Keratinocyte (primary cell): ENCODE data around the gene CERK. TPM values are rescaled to one million over a fixed set of nuclear protein-coding genes. Genes with fewer than 3 reads are reported as not detected.
"Not testable (repeated sequence)": the region's sequence is repeated elsewhere in the genome, so short reads cannot be mapped to it uniquely, and the experiment has no call there.

ENCODE experiments used
- DNase-seq: peaks from one replicate; pipeline ENCODE4 v3.0.0-alpha.2; 2011; ENCODE audit warnings: low read depth, missing footprints, low spot score
- FAIRE-seq: peaks from 2 replicates; lab custom pipeline; 2011; peaks lifted over from hg19 to GRCh38; lab: Jason Lieb, UNC
- H2AFZ ChIP-seq: 2 replicates; pipeline ENCODE4 v1.6.0; 2012; ENCODE audit warnings: low read length, control low read depth, inconsistent platforms; ENCODE audit not compliant: control insufficient read depth
- H3K27ac ChIP-seq: 2 replicates; pipeline ENCODE4 v1.5.1; 2011; ENCODE audit warnings: low read length; ENCODE audit not compliant: control insufficient read depth, insufficient read depth
- H3K27me3 ChIP-seq: 3 replicates; pipeline ENCODE4 v1.6.0; 2011; ENCODE audit warnings: low read length; ENCODE audit not compliant: control insufficient read depth, insufficient read depth; ENCODE audit errors: extremely low read depth
- H3K36me3 ChIP-seq, 2 experiments: 2 replicates in 1 of 2; 3 replicates in 1 of 2; pipeline ENCODE4 v1.5.1; 2011; ENCODE audit warnings: low read length in 2 of 2, mild to moderate bottlenecking in 1 of 2; ENCODE audit not compliant: control insufficient read depth in 2 of 2, insufficient read depth in 2 of 2; ENCODE audit errors: extremely low read depth in 1 of 2
- H3K4me1 ChIP-seq: 3 replicates; pipeline ENCODE4 v1.5.1; 2011; ENCODE audit warnings: low read length; ENCODE audit not compliant: control insufficient read depth, insufficient read depth; ENCODE audit errors: extremely low read depth
- H3K4me2 ChIP-seq: 3 replicates; pipeline ENCODE4 v1.6.0; 2011; ENCODE audit warnings: low read depth, low read length; ENCODE audit not compliant: control insufficient read depth, insufficient read depth; ENCODE audit errors: extremely low read depth
- H3K4me3 ChIP-seq, 3 experiments: fragments of 200-600 bp in 1 of 3; sonication (generic) in 1 of 3; 2 replicates in 2 of 3; 3 replicates in 1 of 3; pipeline ENCODE4 v1.5.1; 2011 to 2016; ENCODE audit warnings: low read length in 3 of 3, mild to moderate bottlenecking in 3 of 3, control low read depth in 2 of 3, inconsistent platforms in 1 of 3, low read depth in 1 of 3, mixed read lengths in 1 of 3, mixed run types in 1 of 3, moderate library complexity in 1 of 3; ENCODE audit not compliant: control insufficient read depth in 2 of 3, insufficient read depth in 2 of 3; ENCODE audit errors: extremely low read depth in 1 of 3
- H3K79me2 ChIP-seq: 2 replicates; pipeline ENCODE4 v1.6.0; 2012; ENCODE audit warnings: low read length; ENCODE audit not compliant: control insufficient read depth, insufficient read depth
- H3K9ac ChIP-seq: 3 replicates; pipeline ENCODE4 v1.6.0; 2011; ENCODE audit warnings: low read length; ENCODE audit not compliant: control insufficient read depth, insufficient read depth; ENCODE audit errors: extremely low read depth
- H3K9me1 ChIP-seq: 3 replicates; pipeline ENCODE4 v1.6.0; 2011; ENCODE audit warnings: low read length; ENCODE audit not compliant: control insufficient read depth, insufficient read depth; ENCODE audit errors: extremely low read depth
- H3K9me3 ChIP-seq: 2 replicates; pipeline ENCODE4 v1.5.1; 2012; ENCODE audit warnings: low read depth, low read length; ENCODE audit not compliant: control insufficient read depth
- H4K20me1 ChIP-seq: 3 replicates; pipeline ENCODE4 v1.6.0; 2011; ENCODE audit warnings: low read length; ENCODE audit not compliant: control insufficient read depth, insufficient read depth; ENCODE audit errors: extremely low read depth
- EZH2 ChIP-seq: IDR thresholded peaks from one replicate; pipeline ENCODE4 v1.6.1; 2012; ENCODE audit warnings: inconsistent platforms, mild to moderate bottlenecking, low read length, moderate library complexity
- dilution Hi-C: fragments of 300-500 bp; cut with MboI; formaldehyde crosslinking; loops from one replicate; pipeline ENCODE4 v1.7.0; 2020; ENCODE audit warnings: low sequenced_read_pairs; ENCODE audit not compliant: extremely low pct_ligation_motif_present
- polyA plus RNA-seq, 5 experiments: library from polyadenylated mRNA; depleted of rRNA in 3 of 5; stranded (reverse) in 3 of 5; stranded (forward) in 1 of 5; unstranded in 1 of 5; fragments of >200 nt; gene quantifications; 1 replicate in 1 of 5; 2 replicates in 3 of 5; 3 replicates in 1 of 5; pipeline versions ENCODE4 v1.2.1 to v1.2.3, GENCODE V29; 2011 to 2012; ENCODE audit warnings: missing spikeins in 2 of 5, low read depth in 1 of 5, low replicate concordance in 1 of 5
- TF ChIP-seq, protein P1 (sequence below), 3 experiments: IDR thresholded peaks in 1 of 3; conservative IDR thresholded peaks in 1 of 3; optimal IDR thresholded peaks in 1 of 3; 2 replicates in 2 of 3; 3 replicates in 1 of 3; pipeline versions ENCODE3 to v1.5.1; 2011; ENCODE audit warnings: low read length in 3 of 3, mild to moderate bottlenecking in 3 of 3, moderate library complexity in 2 of 3, control low read depth in 1 of 3, inconsistent platforms in 1 of 3; ENCODE audit not compliant: insufficient read depth in 2 of 3; ENCODE audit errors: extremely low read depth in 1 of 3

CERK gene
- polyA plus RNA-seq, 1 donor (not counting 4 experiments of a cell fraction or from before 2014, with no cell fraction given), result 11.9 TPM

- Histone ChIP-seq H3K27me3 (no peaks in the 10 kb centered on the region), H4K20me1 (no peaks in the 10 kb centered on the region), H3K27ac (no peak overlapping the region), H3K4me3 (no peak overlapping the region), H3K4me1 (peaks cover 22% of the 10 kb centered on the region), H2AFZ (no peak overlapping the region), H3K36me3 (peaks cover 0 to 2% of the 10 kb centered on the region in 2 experiments), H3K9me3 (no peaks in the 10 kb centered on the region), H3K9me1 (no peaks in the 10 kb centered on the region), H3K9ac (no peak overlapping the region), H3K79me2 (no peaks in the 10 kb centered on the region), H3K4me2 (no peak overlapping the region)
- dilution Hi-C loops, result no loop called here
- TF ChIP-seq, protein P1, sequence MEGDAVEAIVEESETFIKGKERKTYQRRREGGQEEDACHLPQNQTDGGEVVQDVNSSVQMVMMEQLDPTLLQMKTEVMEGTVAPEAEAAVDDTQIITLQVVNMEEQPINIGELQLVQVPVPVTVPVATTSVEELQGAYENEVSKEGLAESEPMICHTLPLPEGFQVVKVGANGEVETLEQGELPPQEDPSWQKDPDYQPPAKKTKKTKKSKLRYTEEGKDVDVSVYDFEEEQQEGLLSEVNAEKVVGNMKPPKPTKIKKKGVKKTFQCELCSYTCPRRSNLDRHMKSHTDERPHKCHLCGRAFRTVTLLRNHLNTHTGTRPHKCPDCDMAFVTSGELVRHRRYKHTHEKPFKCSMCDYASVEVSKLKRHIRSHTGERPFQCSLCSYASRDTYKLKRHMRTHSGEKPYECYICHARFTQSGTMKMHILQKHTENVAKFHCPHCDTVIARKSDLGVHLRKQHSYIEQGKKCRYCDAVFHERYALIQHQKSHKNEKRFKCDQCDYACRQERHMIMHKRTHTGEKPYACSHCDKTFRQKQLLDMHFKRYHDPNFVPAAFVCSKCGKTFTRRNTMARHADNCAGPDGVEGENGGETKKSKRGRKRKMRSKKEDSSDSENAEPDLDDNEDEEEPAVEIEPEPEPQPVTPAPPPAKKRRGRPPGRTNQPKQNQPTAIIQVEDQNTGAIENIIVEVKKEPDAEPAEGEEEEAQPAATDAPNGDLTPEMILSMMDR (optimal IDR thresholded peaks at IDR 0.05 in 1 of 3, IDR thresholded peaks at IDR 0.05 in 1 of 3, conservative IDR thresholded peaks at IDR 0.05 in 1 of 3; ENCODE audit: extremely low read depth in 1 of 3, insufficient read depth in 2 of 3, low read length in 3 of 3), result no peak
- no peak for TF ChIP-seq EZH2
- FAIRE-seq, result no peak
- no peak for DNase-seq
These were observed 102.3 kb downstream of the CERK start for GRCh38 chr22:46635756-46636155.

DNA sequence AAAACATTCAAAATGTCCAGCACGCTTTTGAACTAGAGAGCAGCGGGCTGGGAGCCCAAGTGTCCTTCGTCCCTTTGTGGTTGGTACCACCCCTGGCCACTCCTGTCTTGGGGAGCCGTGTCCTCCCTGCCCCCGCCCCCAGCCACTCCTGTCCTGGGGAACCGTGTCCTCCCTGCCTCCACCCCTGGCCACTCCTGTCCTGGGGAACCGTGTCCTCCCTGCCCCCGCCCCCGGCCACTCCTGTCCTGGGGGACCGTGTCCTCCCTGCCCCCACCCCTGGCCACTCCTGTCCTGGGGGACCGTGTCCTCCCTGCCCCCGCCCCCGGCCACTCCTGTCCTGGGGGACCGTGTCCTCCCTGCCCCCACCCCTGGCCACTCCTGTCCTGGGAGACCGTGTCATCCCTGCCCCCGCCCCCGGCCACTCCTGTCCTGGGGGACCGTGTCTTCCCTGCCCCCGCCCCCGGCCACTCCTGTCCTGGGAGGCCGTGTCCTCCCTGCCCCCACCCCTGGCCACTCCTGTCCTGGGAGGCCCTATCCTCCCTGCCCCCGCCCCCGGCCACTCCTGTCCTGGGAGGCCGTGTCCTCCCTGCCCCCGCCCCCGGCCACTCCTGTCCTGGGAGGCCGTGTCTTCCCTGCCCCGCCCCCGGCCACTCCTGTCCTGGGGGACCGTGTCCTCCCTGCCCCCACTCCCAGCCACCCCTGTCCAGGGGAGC is 102.9 kb downstream of the CERK start:
- dilution Hi-C loops, H3K9me1 ChIP-seq, H3K9me3 ChIP-seq, H3K27me3 ChIP-seq, H2AFZ ChIP-seq, H3K9ac ChIP-seq, H3K4me2 ChIP-seq, H3K4me3 ChIP-seq, H3K27ac ChIP-seq, DNase-seq, H3K36me3 ChIP-seq, H4K20me1 ChIP-seq, H3K79me2 ChIP-seq, FAIRE-seq: not testable (repeated sequence)
- peaks cover 22% of the 10 kb centered on the region for H3K4me1 ChIP-seq

Other genes with a start within 250 kb of the CERK start
- gene CELSR1, start 200.6 kb downstream of the CERK start, polyA plus RNA-seq, result 16.1 to 23.2 TPM (median 20.6 TPM) in 3 replicates
- 15.4 to 18.4 TPM (median 17.3 TPM) in 3 replicates for gene GRAMD4, start 117.9 kb downstream of the CERK start, polyA plus RNA-seq
- 17.7 to 22.7 TPM (median 20.9 TPM) in 3 replicates for gene TBC1D22A, start 24.4 kb upstream of the CERK start, polyA plus RNA-seq